Ovary (tissue), 3 donors: ENCODE measurements around the gene SNAPC3.

Source experiments
- EP300 ChIP-seq: sonication (generic); formaldehyde crosslinking; IDR thresholded peaks from one replicate; pipeline ENCODE4 v1.6.1; 2017; ENCODE audit warnings: antibody characterized with exemption
- POLR2A ChIP-seq: fragments of 450-650 bp; IDR thresholded peaks from one replicate; pipeline ENCODE4 v1.6.1; 2017; ENCODE audit warnings: antibody characterized with exemption, mild to moderate bottlenecking, moderate library complexity
- TF ChIP-seq, protein P1 (sequence below), 3 donors: fragments of 450-650 bp in 2 of 3; fragments of 200-600 bp in 1 of 3; IDR thresholded peaks; one replicate each; pipeline versions ENCODE4 v1.5.1 to v1.8.0; 2016 to 2022; ENCODE audit warnings: antibody characterized with exemption in 3 of 3, mild to moderate bottlenecking in 1 of 3
- donor health status: DM: no; HTN: no; CAD: no.

DNA sequence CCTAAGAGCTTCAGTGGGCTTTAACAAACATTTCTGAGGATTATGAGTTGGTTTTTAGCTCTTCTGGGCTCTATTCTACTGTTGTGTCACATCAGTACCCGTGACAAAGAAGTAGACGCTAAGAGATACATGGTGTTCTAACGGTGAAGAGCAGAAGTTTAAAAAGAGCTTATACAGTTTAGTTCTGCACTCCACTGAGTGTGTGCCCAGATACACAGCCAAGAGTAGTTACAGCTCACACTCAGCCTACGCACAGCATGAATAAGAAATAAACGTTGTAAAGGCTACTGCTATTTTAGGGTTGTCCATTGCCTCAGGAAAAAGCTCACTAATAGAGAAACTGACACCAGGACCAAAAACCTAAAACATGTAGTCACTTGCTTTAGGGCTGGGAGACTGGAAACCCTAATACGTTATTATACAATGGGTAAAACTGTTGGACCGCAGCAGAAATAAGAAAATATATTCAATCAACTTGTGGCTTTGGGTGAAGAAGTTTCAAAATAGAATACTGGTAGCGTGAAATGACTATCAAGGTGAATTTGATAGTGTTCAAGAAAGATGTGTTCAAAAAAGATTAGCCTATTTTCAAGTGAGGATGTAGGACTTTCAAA lies 53.4 kb downstream of the SNAPC3 start:
- TF ChIP-seq, protein P1, sequence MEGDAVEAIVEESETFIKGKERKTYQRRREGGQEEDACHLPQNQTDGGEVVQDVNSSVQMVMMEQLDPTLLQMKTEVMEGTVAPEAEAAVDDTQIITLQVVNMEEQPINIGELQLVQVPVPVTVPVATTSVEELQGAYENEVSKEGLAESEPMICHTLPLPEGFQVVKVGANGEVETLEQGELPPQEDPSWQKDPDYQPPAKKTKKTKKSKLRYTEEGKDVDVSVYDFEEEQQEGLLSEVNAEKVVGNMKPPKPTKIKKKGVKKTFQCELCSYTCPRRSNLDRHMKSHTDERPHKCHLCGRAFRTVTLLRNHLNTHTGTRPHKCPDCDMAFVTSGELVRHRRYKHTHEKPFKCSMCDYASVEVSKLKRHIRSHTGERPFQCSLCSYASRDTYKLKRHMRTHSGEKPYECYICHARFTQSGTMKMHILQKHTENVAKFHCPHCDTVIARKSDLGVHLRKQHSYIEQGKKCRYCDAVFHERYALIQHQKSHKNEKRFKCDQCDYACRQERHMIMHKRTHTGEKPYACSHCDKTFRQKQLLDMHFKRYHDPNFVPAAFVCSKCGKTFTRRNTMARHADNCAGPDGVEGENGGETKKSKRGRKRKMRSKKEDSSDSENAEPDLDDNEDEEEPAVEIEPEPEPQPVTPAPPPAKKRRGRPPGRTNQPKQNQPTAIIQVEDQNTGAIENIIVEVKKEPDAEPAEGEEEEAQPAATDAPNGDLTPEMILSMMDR (IDR thresholded peaks at IDR 0.05): no peak
- TF ChIP-seq POLR2A (no peak), EP300 (no peak)
